Kidney (tissue), 14 donors: ENCODE measurements around the gene MOK. TPM values are rescaled to one million over a fixed set of nuclear protein-coding genes. Genes with fewer than 3 reads are reported as not detected.

Experiments
- DNase-seq, 5 donors: peaks; one replicate each; pipeline ENCODE4 v3.0.0-alpha.2; 2013 to 2020
- FAIRE-seq: peaks from 2 replicates; lab custom pipeline; 2012; peaks lifted over from hg19 to GRCh38; lab: Jason Lieb, UNC
- H3K27ac ChIP-seq, 2 donors: one replicate each; pipeline ENCODE4 v1.7.0; 2013; ENCODE audit warnings: low read depth in 2 of 2, low read length in 2 of 2, inconsistent platforms in 1 of 2
- H3K27me3 ChIP-seq: one replicate; pipeline ENCODE4 v1.7.1; 2013; ENCODE audit warnings: low read length, inconsistent platforms; ENCODE audit not compliant: control insufficient read depth, insufficient read depth
- H3K36me3 ChIP-seq, 3 donors: one replicate each; pipeline versions ENCODE4 v1.7.0 to v1.7.1; 2013; ENCODE audit warnings: low read length in 3 of 3, control low read depth in 1 of 3, inconsistent platforms in 1 of 3; ENCODE audit not compliant: insufficient read depth in 3 of 3, control insufficient read depth in 2 of 3
- H3K4me1 ChIP-seq, 3 donors: one replicate each; pipeline versions ENCODE4 v1.7.0 to v1.7.1; 2013; ENCODE audit warnings: low read length in 3 of 3, inconsistent platforms in 1 of 3, low read depth in 1 of 3; ENCODE audit not compliant: control insufficient read depth in 2 of 3, insufficient read depth in 2 of 3
- H3K4me3 ChIP-seq, 3 donors: one replicate each; pipeline versions ENCODE4 v1.7.0 to v1.8.1; 2013; ENCODE audit warnings: low read length in 3 of 3, control low read depth in 1 of 3, inconsistent platforms in 1 of 3
- H3K9ac ChIP-seq, 3 donors: one replicate each; pipeline versions ENCODE4 v1.7.0 to v1.7.1; 2013; ENCODE audit warnings: low read length in 3 of 3, control low read depth in 1 of 3, inconsistent platforms in 1 of 3
- H3K9me3 ChIP-seq, 3 donors: one replicate each; pipeline versions ENCODE4 v1.7.0 to v1.7.1; 2013; ENCODE audit warnings: low read length in 3 of 3, control low read depth in 1 of 3, inconsistent platforms in 1 of 3; ENCODE audit not compliant: control insufficient read depth in 2 of 3, insufficient read depth in 1 of 3
- intact Hi-C: fragments of 100-400 bp; cut with DNase I; formaldehyde crosslinking; loops from one replicate; pipeline ENCODE4 v1.11.1; 2022
- polyA plus RNA-seq: library from polyadenylated mRNA; stranded (reverse); fragments of 350-450 nt; fragmentation: Illumina TruSeq; extraction: RNeasy Lipid Tissue Mini Kit (QIAGEN cat#74804); gene quantifications from one replicate; pipeline ENCODE4 v1.2.3, GENCODE V29; 2014; ENCODE audit warnings: low read depth, low replicate concordance; ENCODE audit not compliant: insufficient read depth
- total RNA-seq: library from RNA; stranded (reverse); fragmentation: NEBNext Ultra II Directional; extraction: Animal tissue kit (Norgen Biotek cat#: 25700); gene quantifications from one replicate; pipeline ENCODE4 v1.2.1, GENCODE V29; 2021
- TF ChIP-seq, protein P1 (sequence below): IDR thresholded peaks from 3 replicates; pipeline ENCODE4 v1.5.1; 2012; ENCODE audit warnings: mild to moderate bottlenecking, moderate library complexity, borderline replicate concordance; ENCODE audit not compliant: insufficient read depth; ENCODE audit errors: extremely low read depth
- donor health status: control.
- donor health status: control.
- donor health status: control.
- donor health status: control.
- donor health status: control.
- donor health status: DM: yes; HTN: yes; CAD: no.
- donor health status: Normal renal cell carcinoma (clear cell type).

MOK gene
- total and polyA plus RNA-seq, 2 donors from 2014 or later: 20.4 to 32.7 TPM

DNA sequence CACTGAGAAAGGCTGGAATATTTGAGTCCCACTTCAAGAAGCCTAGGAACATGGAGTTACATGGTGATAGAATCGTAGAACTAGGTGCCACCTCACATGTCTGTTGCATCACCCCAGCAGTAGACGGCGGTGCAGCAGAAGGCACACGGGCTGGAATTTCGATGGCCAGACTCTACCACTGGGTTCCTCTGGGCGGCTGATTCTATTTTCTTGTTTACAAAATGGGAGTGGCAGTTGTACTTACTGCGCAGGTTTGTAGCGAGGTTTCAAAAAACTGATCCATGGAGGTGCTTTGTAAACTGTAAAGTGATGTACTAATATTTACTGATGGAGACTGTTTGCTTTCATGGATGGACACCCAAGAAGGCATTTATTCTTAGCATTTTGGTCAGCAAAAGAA is 119.6 kb downstream of the MOK start:
- H3K4me3 ChIP-seq: no peak overlapping the region
- no peak for FAIRE-seq
- TF ChIP-seq, protein P1, sequence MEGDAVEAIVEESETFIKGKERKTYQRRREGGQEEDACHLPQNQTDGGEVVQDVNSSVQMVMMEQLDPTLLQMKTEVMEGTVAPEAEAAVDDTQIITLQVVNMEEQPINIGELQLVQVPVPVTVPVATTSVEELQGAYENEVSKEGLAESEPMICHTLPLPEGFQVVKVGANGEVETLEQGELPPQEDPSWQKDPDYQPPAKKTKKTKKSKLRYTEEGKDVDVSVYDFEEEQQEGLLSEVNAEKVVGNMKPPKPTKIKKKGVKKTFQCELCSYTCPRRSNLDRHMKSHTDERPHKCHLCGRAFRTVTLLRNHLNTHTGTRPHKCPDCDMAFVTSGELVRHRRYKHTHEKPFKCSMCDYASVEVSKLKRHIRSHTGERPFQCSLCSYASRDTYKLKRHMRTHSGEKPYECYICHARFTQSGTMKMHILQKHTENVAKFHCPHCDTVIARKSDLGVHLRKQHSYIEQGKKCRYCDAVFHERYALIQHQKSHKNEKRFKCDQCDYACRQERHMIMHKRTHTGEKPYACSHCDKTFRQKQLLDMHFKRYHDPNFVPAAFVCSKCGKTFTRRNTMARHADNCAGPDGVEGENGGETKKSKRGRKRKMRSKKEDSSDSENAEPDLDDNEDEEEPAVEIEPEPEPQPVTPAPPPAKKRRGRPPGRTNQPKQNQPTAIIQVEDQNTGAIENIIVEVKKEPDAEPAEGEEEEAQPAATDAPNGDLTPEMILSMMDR: no peak
- H3K4me1 ChIP-seq: peaks cover 4 to 16% (median 10%) of the 10 kb centered on the region in 3 donors
- intact Hi-C loops: no loop called here
- no peak overlapping the region for H3K27ac ChIP-seq
- no peaks in the 10 kb centered on the region for H3K27me3 ChIP-seq
- DNase-seq: peak in 1 of 5 donors; percentile 23
- no peaks in the 10 kb centered on the region for H3K9me3 ChIP-seq
- H3K9ac ChIP-seq: no peak overlapping the region
- H3K36me3 ChIP-seq: no peaks in the 10 kb centered on the region

DNA sequence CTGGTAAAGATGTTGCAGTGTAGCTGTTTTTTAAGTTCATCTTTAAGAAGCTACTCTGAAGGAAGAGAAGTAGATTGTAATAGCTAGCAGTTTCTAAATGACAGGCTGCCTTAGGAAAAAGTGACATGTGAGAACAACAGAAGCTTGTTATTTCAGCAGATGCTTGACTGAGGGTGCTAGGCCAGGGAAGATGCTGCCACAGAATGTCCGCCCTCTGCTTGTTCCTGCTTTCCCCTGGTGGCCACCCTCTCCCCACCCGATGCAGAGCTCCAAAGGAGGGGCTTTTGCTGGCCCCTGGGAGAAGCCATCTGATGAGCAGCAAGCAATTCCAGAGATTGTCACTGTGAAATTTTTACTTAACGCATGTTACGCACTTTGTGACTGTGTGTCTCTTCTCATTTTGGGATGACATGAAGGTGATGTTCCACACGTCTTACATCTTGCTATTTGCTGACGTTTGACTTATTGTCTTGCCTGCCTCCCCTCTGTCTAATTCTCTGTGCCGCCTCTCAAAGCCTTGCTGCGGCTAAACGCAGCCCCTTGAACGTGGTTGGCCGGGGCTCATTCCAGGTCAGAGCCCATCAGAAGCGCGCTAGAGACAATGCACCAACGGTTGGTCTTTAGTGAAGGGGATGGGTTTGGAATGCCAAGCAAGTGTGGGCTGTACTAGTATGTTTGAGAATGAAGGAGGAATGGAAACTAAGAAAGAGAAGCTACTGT is 120.5 kb downstream of the MOK start:
- TF ChIP-seq, protein P1: no peak
- Histone ChIP-seq H3K27me3 (no peaks in the 10 kb centered on the region), H3K9me3 (no peaks in the 10 kb centered on the region), H3K36me3 (no peaks in the 10 kb centered on the region), H3K27ac (no peak overlapping the region), H3K4me1 (peaks cover 4 to 12% (median 10%) of the 10 kb centered on the region in 3 donors), H3K9ac (no peak overlapping the region), H3K4me3 (no peak overlapping the region)
- DNase-seq (peak in 1 of 5 donors; percentile 29), FAIRE-seq (no peak)
- intact Hi-C loops: no loop called here

DNA sequence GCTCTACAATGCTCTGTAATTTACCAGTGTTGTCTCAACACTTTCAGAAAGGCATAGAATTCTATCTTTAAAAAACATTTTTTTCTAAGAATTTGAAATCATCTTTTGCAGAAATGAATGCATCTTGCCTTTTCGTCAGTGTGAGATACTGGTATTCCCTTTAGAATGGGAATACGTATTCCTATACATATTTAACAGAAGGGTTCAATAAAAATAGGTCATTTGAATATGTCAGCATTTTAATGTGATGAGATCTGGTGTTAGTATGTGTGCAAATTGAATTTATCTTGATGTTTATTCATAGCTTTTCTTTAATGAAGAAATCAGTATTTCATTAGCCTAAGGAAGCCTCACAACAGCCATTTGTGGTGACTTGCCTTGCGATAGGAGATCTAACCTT is 121.1 kb downstream of the MOK start:
- intact Hi-C loops: no loop called here
- H3K9me3 ChIP-seq: no peaks in the 10 kb centered on the region
- H3K4me3 ChIP-seq: no peak overlapping the region
- H3K27me3 ChIP-seq: no peaks in the 10 kb centered on the region
- TF ChIP-seq, protein P1: no peak
- no peak overlapping the region for H3K9ac ChIP-seq
- no peak for FAIRE-seq
- H3K4me1 ChIP-seq: peaks cover 4 to 12% (median 10%) of the 10 kb centered on the region in 3 donors
- DNase-seq: no peak
- H3K36me3 ChIP-seq: no peaks in the 10 kb centered on the region
- no peak overlapping the region for H3K27ac ChIP-seq
